Psoas muscle (tissue), 8 donors: Measurements from ENCODE around the gene BBS2. TPM values are rescaled to one million over a fixed set of nuclear protein-coding genes. Genes with fewer than 3 reads are reported as not detected.

Experiments used
- ATAC-seq, 4 donors: fragments of 200-7000 bp; cut with Tn5 transposase; one replicate each; pipeline ENCODE4 v1.9.1; 2020; ENCODE audit warnings: moderate library complexity in 3 of 4, mild to moderate bottlenecking in 2 of 4
- DNase-seq, 2 donors: peaks; one replicate each; pipeline ENCODE4 v3.0.0-alpha.2; 2020
- H3K27ac ChIP-seq: fragments of 200-600 bp; one replicate; pipeline ENCODE4 v1.8.0; 2022
- H3K27me3 ChIP-seq, 3 donors: fragments of 200-600 bp in 1 of 3; one replicate each; pipeline versions ENCODE4 v1.6.1 to v1.8.0; 2013 to 2022; ENCODE audit warnings: low read length in 2 of 3, mild to moderate bottlenecking in 2 of 3, moderate library complexity in 1 of 3; ENCODE audit not compliant: insufficient read depth in 3 of 3
- H3K36me3 ChIP-seq, 2 donors: fragments of 200-600 bp in 1 of 2; one replicate each; pipeline versions ENCODE4 v1.6.1 to v1.8.0; 2013 to 2022; ENCODE audit warnings: low read depth in 1 of 2, mild to moderate bottlenecking in 1 of 2, moderate library complexity in 1 of 2; ENCODE audit not compliant: insufficient read depth in 1 of 2
- H3K4me1 ChIP-seq: fragments of 200-600 bp; one replicate; pipeline ENCODE4 v1.8.0; 2022
- H3K4me3 ChIP-seq: fragments of 200-600 bp; one replicate; pipeline ENCODE4 v1.8.0; 2022; ENCODE audit warnings: mild to moderate bottlenecking
- H3K9me3 ChIP-seq: fragments of 200-600 bp; one replicate; pipeline ENCODE4 v1.8.0; 2022
- CTCF ChIP-seq: fragments of 200-600 bp; IDR thresholded peaks from one replicate; pipeline ENCODE4 v1.8.0; 2022; ENCODE audit warnings: antibody characterized with exemption
- WGBS, 3 donors: extraction: QIAGEN DNeasy Blood & Tissue Kit; methylation state at CpG; one replicate each; pipeline versions ENCODE4 v1.1.6 to v1.1.7; 2013; 5-methylcytosine and 5-hydroxymethylcytosine counted together
- intact Hi-C, 2 donors: fragments of 100-400 bp; cut with DNase I; formaldehyde crosslinking; loops; one replicate each; pipeline versions ENCODE4 v1.11.0 to v1.14.2; 2022
- polyA plus RNA-seq, 3 donors: library from polyadenylated mRNA; stranded (reverse); fragments of 200-250 nt; gene quantifications; one replicate each; pipeline ENCODE4 v1.2.3, GENCODE V29; 2013
- total RNA-seq, 4 donors: library from RNA; stranded (reverse); fragmentation: NEBNext Ultra II Directional in 2 of 4; extraction: Animal tissue kit (Norgen Biotek cat#: 25700) in 2 of 4; gene quantifications; one replicate each; pipeline versions ENCODE4 v1.2.1 to v1.2.4, GENCODE V29; 2021 to 2023
- donor health status: healthy with polysubstance abuse.
- donor health status: DM: no; HTN: no; CAD: no; lungs with moderate emphysema.
- donor health status: Bipolar disorder and iron deficiency.
- donor health status: healthy.
- donor health status: DM: yes; HTN: yes; CAD: no.
- donor health status: DM: no; HTN: no; CAD: no.
- donor health status: DM: no; HTN: no; CAD: no.
- donor health status: DM: yes; HTN: yes; CAD: no.

The BBS2 gene
- total and polyA plus RNA-seq, 7 donors = 19.1 to 70.6 (median 30.3) TPM

DNA sequence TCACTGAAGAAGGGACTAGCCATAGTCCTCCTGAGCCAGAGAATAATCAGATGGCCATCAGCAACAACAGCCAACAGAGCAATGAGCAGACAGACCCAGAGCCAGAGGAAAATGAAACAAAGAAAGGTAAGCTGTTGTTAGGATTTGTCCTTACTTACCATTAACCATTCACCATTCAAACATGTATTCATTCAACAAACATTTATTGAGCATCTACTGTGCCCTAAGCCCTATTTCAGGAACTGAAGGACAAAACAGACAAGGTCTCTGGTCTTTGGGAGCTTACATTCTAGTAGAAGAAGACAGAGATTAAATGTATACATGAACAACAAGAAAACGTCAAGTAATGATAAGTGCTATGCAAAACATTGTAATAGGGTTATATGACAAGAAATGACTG, 49.2 kb downstream of the BBS2 start:
- TF ChIP-seq CTCF = no peak
- H3K27me3 ChIP-seq = no peaks in the 10 kb centered on the region
- H3K9me3 ChIP-seq = no peaks in the 10 kb centered on the region
- ATAC-seq (no peak), DNase-seq (no peak)
- intact Hi-C loops = no loop called here
- no peaks in the 10 kb centered on the region for H3K4me1 ChIP-seq
- peaks cover 46 to 100% of the 10 kb centered on the region in 2 donors for H3K36me3 ChIP-seq
- WGBS, 3 donors = 86 to 92% (median 90%) methylated on average over 1 of the region's 1 CpG
- no peak overlapping the region for H3K27ac ChIP-seq
- H3K4me3 ChIP-seq = no peak overlapping the region

GRCh38 chr16:56470232-56470631, 49.6 kb downstream of the BBS2 start:
- intact Hi-C loops = no loop called here
- no peak for TF ChIP-seq CTCF
- ATAC-seq (no peak), DNase-seq (no peak)
- Histone ChIP-seq H3K36me3 (peaks cover 45 to 100% of the 10 kb centered on the region in 2 donors), H3K27me3 (no peaks in the 10 kb centered on the region), H3K4me3 (no peak overlapping the region), H3K9me3 (no peaks in the 10 kb centered on the region), H3K27ac (no peak overlapping the region), H3K4me1 (no peaks in the 10 kb centered on the region)
- 86 to 90% (median 89%) methylated on average over 3 of the region's 3 CpGs for WGBS, 3 donors

DNA sequence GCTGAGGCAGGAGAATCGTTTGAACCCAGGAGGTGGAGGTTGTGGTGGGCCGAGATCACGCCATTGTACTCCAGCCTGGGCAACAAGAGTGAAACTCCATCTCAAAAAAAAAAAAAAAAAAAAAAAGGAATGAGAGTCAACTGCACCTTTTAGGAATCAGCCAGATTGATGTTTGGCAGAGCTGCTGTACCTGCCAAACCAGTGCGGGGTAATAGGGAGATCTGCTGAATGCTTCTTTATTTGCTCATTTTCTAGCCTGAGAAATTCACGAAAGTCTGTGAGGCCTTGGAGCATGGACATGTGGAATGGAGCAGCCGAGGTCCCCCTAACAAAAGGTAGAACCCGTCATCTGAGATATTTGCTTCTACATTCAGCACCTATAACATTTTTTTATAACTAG, 50.1 kb downstream of the BBS2 start:
- intact Hi-C loops = no loop called here
- 90 to 99% (median 92%) methylated on average over 7 of the region's 7 CpGs for WGBS, 3 donors
- H3K4me1 ChIP-seq = no peaks in the 10 kb centered on the region
- no peak for ATAC-seq
- no peak for DNase-seq
- H3K4me3 ChIP-seq = no peak overlapping the region
- no peak overlapping the region for H3K27ac ChIP-seq
- peaks cover 41 to 100% of the 10 kb centered on the region in 2 donors for H3K36me3 ChIP-seq
- no peak for TF ChIP-seq CTCF
- no peaks in the 10 kb centered on the region for H3K9me3 ChIP-seq
- H3K27me3 ChIP-seq = no peaks in the 10 kb centered on the region

DNA sequence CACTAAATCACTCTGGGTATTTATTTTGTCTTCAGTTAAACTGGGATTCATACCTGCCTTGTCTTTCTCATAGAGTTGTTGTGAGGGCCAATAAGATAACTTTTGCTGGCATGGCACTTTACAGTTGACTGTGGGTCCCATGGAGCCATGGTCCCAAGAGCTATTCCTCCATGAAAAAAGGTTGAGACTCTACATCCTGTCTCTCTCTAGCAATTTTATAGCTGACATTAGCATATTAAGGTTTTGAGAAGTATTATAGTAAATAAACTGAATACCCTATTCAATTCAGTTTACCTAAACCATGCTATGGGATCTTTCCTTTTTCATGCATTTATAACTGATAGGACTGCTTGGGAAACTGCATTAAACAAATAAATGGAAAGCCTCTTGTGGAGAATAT, 51.0 kb downstream of the BBS2 start:
- no peaks in the 10 kb centered on the region for H3K9me3 ChIP-seq
- H3K27me3 ChIP-seq = no peaks in the 10 kb centered on the region
- H3K36me3 ChIP-seq = peaks cover 37 to 100% of the 10 kb centered on the region in 2 donors
- H3K27ac ChIP-seq = no peak overlapping the region
- no peak for DNase-seq
- TF ChIP-seq CTCF = no peak
- H3K4me3 ChIP-seq = no peak overlapping the region
- H3K4me1 ChIP-seq = no peaks in the 10 kb centered on the region
- no peak for ATAC-seq
- intact Hi-C loops = no loop called here

DNA sequence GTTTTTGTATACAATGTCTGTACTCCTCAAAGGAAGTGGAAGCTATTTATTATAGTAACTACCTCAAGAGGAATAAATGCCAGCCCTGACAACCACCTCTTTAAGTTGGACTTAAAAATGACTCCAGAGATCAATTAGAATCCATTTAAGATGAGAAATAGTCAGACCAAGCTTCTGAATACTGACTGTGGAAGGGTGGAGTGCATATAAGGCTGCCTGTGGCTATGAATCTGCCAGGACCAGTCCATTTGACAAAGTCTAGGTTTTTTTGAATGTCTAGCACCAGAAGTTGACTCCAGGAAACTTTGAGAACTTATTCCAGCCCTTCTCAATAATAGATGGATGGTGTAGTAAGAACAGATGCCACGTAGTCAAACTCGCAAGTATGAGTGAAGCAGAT, 53.5 kb downstream of the BBS2 start:
- no peak for ATAC-seq
- DNase-seq = no peak
- Histone ChIP-seq H3K4me1 (no peaks in the 10 kb centered on the region), H3K9me3 (no peaks in the 10 kb centered on the region), H3K27ac (no peak overlapping the region), H3K36me3 (peaks cover 30 to 100% of the 10 kb centered on the region in 2 donors), H3K27me3 (no peaks in the 10 kb centered on the region), H3K4me3 (no peak overlapping the region)
- intact Hi-C loops = no loop called here
- TF ChIP-seq CTCF = no peak
- WGBS, 3 donors = 95 to 99% (median 97%) methylated on average over 2 of the region's 2 CpGs
